Ectodermal cell (in vitro differentiated cells): ENCODE results near the gene TCEA2.
A peak's percentile ranks its signal among the peaks of the same experiment; 100 is the strongest.

ENCODE experiments used
- H3K27ac ChIP-seq: 2 replicates; pipeline ENCODE4 v1.7.0; 2013; ENCODE audit warnings: mild to moderate bottlenecking, low read depth, low read length; ENCODE audit not compliant: insufficient read depth, poor library complexity, severe bottlenecking
- H3K27me3 ChIP-seq: 2 replicates; pipeline ENCODE4 v1.7.0; 2013; ENCODE audit warnings: mild to moderate bottlenecking, low read length; ENCODE audit not compliant: insufficient read depth, control insufficient read depth, poor library complexity, severe bottlenecking
- H3K36me3 ChIP-seq: one replicate; pipeline ENCODE4 v1.7.0; 2013; ENCODE audit warnings: low read length; ENCODE audit not compliant: control insufficient read depth, insufficient read depth
- H3K4me1 ChIP-seq: one replicate; pipeline ENCODE4 v1.7.0; 2013; ENCODE audit warnings: low read length; ENCODE audit not compliant: control insufficient read depth, insufficient read depth
- H3K4me3 ChIP-seq: 2 replicates; pipeline ENCODE4 v1.7.0; 2013; ENCODE audit warnings: low read depth, low read length, control low read depth; ENCODE audit not compliant: insufficient read depth
- H3K9me3 ChIP-seq: 2 replicates; pipeline ENCODE4 v1.7.0; 2013; ENCODE audit warnings: mild to moderate bottlenecking, low read length, moderate library complexity; ENCODE audit not compliant: control insufficient read depth
- WGBS, 2 experiments: methylation state at CpG; one replicate each; pipeline ENCODE4 v1.1.7; 2013; ENCODE audit warnings: missing lambda C conversion rate in 2 of 2; 5-methylcytosine and 5-hydroxymethylcytosine counted together

The TCEA2 gene

DNA sequence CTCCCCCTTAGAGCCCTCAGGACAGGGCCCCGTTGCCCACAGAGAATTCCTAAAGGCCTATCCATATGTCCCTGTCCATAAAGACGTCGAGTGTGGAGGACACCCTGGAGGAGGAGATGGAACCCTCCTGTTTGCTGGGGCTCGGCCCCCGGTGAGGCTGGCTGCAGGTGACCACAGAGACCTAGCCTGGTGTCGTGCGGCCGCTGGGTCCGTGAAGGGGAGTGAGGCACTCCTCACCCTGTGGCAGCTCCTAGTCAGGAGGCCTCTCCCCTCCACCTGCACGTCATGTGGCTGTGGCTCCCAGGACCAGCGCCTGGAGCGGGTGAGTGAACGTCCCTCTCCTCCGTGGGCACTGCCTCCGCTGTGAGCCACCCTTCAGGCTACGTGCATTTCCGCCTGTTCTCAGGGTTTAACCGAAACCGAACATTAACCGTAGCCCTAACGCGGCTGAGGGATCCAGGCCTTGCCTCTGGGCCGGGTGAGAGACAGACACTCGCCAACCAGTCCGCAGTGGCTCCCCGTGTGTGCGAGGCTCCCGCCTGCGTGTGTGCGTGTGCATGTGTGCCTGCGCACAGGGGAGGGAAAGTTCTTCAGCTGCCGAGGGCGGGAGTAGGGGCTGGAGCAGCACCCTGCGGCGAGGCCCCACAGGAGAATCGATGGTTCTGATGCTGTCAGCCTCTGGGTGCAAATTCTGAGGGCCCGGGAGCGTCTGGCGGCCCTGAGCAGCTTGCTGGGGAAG, 5.9 kb upstream of the TCEA2 start:
- Histone ChIP-seq H3K9me3 (no peaks in the 10 kb centered on the region), H3K4me3 (no peak overlapping the region), H3K27ac (no peak overlapping the region), H3K27me3 (peaks cover 6% of the 10 kb centered on the region), H3K4me1 (peaks cover 10% of the 10 kb centered on the region), H3K36me3 (no peaks in the 10 kb centered on the region)
- 83 to 84% methylated on average over 39 of the region's 39 CpGs for WGBS, 2 experiments

DNA sequence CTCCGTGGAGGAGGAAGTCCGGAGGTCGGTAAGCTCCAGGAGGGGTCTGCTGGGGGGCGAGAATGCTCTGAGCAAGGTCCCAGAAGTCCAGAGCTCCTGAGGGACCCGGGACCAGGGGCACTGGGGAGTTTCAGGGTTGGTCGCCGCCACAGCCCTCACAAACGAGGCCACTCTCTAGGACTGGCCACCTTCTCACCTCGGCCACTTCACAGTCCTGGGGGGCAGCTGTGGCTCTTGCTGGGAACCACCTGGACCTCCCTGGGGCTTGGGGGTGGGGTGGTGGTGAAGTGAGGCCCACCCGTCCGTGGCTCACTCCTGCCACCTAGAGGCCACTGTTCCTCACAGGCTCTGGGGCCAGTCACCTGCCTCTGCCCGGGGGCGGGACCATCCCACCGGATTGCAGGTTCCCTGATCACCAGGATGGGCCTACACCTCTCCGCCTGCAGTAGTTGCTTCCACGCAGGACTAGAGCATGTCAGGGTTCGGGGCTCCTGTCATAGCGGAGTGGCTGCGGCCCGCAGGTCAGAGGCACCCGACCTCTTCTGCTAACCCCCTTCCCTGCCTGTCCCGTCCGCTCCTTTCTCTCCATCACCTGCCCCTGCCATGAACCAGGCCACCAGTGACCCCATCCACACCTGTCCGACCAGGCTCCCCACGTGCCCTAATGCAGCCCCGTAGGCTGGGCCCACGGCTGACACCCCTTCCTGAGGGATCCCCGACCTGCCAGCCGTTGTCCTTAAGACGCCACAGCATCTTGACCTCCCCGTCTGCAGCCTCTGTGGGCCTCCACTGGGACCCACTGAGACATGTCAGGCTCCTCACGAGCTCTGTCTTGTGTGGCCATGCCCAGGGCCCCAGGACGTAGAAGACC, 5.1 kb upstream of the TCEA2 start:
- WGBS, 2 experiments, result 42 to 44% methylated on average over 33 of the region's 33 CpGs
- Histone ChIP-seq H3K27ac (no peak overlapping the region), H3K4me1 (peaks cover 14% of the 10 kb centered on the region), H3K4me3 (no peak overlapping the region), H3K36me3 (no peaks in the 10 kb centered on the region), H3K27me3 (no peaks in the 10 kb centered on the region), H3K9me3 (no peaks in the 10 kb centered on the region)

DNA sequence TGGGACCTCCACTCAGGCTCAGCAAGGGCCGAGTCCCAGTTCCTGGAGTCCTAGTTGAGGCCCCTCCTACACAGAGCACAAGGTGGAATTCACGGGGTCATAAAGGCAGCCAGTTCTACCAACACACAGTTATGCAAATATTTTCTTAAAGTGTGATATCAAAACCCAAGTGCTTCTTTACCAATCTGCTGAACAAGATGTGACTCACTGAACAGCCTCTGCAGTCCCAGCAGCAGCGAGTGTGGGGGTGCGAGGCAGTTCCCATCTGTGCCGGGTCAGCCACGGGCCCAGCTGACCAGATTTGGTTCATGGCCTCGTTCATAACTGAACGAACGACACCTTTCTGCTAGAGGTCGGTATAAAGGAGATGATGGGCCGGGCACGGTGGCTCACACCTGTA, 4.5 kb upstream of the TCEA2 start:
- Histone ChIP-seq H3K36me3 (no peaks in the 10 kb centered on the region), H3K4me1 (peaks cover 14% of the 10 kb centered on the region), H3K27ac (no peak overlapping the region), H3K4me3 (no peak overlapping the region), H3K9me3 (no peaks in the 10 kb centered on the region), H3K27me3 (peaks cover 2% of the 10 kb centered on the region)
- 88% methylated on average over 12 of the region's 12 CpGs for WGBS, 2 experiments

DNA sequence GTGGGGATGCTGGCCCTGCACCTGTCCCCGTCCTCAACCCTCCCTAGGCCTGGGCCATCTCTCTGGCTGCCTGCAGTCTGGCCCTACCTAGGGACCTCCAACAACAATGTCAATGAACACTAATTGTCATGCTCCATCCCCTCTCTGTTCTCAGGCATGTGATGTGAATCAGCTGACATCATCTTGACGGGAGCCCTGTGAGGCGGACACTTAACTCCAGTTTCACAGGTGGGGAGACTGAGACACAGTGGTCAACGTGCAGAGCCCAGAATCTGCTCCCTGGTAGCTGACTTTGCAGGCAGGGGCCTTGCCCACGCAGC, 762 bp upstream of the TCEA2 start:
- peaks cover 11% of the 10 kb centered on the region for H3K4me1 ChIP-seq
- no peak overlapping the region for H3K27ac ChIP-seq
- peak overlapping the region; percentile 87 for H3K4me3 ChIP-seq
- H3K36me3 ChIP-seq, result no peaks in the 10 kb centered on the region
- peaks cover 4% of the 10 kb centered on the region for H3K27me3 ChIP-seq
- 70 to 74% methylated on average over 5 of the region's 5 CpGs for WGBS, 2 experiments
- H3K9me3 ChIP-seq, result no peaks in the 10 kb centered on the region

- 4% methylated on average over 51 of the region's 51 CpGs for WGBS, 2 experiments
- Histone ChIP-seq H3K4me3 (peak overlapping the region; percentile 87), H3K27me3 (peaks cover 4% of the 10 kb centered on the region), H3K9me3 (no peaks in the 10 kb centered on the region), H3K27ac (no peak overlapping the region), H3K36me3 (no peaks in the 10 kb centered on the region), H3K4me1 (peaks cover 11% of the 10 kb centered on the region)
Measured at GRCh38 chr20:64063389-64064144, 569 bp downstream of the TCEA2 start.

DNA sequence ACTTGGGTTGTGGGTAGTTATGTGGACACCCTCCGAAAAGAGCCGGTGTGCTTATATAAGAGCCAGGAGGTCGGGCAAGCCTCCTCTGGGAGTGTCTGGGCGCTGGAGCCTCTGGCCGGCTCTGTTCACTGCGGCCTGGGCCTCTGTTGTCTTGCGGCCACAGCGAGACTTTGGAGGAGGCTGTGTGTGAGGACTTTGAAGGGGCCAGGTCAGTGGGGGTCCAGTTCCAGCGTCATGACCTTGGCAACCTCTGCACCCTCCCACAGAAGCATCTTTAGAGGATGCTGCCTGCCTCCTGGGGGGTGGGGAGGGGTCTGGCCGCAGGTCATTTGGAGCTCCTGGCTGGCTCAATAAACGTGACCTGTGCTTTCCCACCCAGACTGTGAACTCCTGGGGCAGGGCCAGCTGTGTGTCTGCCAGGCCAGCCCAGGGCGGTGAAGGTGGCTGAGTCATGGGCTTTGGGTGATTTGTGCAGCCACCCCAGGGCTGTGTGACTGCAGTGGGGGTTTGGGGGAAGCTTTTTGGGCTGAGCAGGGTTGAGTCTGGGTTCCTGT, 1.2 kb downstream of the TCEA2 start:
- Histone ChIP-seq H3K4me1 (peaks cover 11% of the 10 kb centered on the region), H3K27ac (no peak overlapping the region), H3K4me3 (peak overlapping the region; percentile 87), H3K27me3 (peaks cover 4% of the 10 kb centered on the region), H3K9me3 (no peaks in the 10 kb centered on the region), H3K36me3 (no peaks in the 10 kb centered on the region)
- 71 to 74% methylated on average over 12 of the region's 12 CpGs for WGBS, 2 experiments

DNA sequence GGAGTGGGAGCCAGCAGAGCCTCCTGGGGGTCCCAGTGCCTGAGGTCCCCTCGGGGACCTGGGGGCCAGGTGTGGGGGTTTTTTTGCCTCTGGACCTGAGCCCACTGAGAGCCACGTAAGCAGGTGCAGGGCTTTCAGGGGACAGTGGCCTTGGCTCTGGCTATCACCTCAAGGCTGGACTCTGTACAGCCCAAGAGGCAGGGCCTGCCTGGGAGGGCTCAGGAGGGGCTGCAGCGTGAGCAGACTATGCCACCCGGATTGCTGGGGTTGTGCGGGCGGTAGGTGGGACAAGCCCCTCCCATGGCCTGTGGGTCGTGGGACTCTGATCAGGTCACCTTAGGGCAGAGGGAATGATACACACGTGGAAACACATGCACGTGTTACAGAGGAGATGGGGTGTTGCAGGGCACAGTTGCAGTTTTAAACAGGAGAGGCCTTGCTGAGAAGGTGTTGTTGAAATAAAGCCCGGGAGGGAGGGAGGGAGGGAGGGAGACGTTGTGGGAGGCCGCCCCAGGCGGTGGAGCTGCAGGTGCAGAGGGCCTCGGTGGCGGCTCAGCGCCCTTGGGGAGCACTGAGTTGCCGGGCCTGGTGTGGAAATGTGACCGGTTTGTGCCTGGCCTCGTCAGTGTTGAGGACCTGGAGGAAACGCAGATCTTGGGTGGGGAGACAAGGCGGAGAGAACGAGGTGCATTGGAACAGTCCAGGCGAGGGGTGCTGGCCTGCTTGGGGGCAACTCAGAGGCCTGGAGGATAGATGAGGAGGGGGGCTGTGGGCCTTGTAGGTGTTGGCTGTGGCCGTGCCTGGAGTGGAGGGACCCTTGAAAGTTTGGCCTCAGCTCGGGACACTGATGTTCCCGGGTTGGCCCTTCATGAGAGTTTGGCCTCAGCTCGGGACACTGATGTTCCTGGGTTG, 2.3 kb downstream of the TCEA2 start:
- Histone ChIP-seq H3K9me3 (no peaks in the 10 kb centered on the region), H3K27me3 (peaks cover 4% of the 10 kb centered on the region), H3K4me1 (peaks cover 11% of the 10 kb centered on the region), H3K4me3 (no peak overlapping the region), H3K27ac (no peak overlapping the region), H3K36me3 (no peaks in the 10 kb centered on the region)
- WGBS, 2 experiments, result 80 to 82% methylated on average over 27 of the region's 27 CpGs

DNA sequence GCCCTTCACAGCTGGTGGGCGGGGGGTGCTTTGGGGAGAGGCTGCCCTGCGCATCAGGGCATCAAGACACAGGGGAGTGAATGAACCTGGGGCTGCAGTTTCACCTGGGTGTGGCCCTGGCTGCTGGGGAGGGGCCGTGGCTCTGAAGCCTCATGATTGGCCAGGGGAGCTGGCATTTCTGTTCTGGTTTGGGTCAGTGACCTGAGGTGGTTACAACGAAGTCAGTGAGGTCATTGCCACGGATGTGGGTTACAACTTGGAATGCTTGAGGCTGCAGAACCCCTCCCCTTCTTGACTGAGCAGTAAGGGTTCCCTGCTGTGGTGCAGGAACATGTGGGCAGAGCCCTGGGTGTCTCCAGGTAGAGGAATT, 3.0 kb downstream of the TCEA2 start:
- Histone ChIP-seq H3K36me3 (no peaks in the 10 kb centered on the region), H3K4me1 (peaks cover 11% of the 10 kb centered on the region), H3K9me3 (no peaks in the 10 kb centered on the region), H3K4me3 (no peak overlapping the region), H3K27me3 (peaks cover 4% of the 10 kb centered on the region), H3K27ac (no peak overlapping the region)
- WGBS, 2 experiments, result 54 to 58% methylated on average over 5 of the region's 5 CpGs

GRCh38 chr20:64067005-64067632, 4.1 kb downstream of the TCEA2 start:
- WGBS, 2 experiments, result 82 to 85% methylated on average over 6 of the region's 6 CpGs

More at GRCh38 chr20:64067005-64067632, 4.1 kb downstream of the TCEA2 start:
- H3K36me3 ChIP-seq, result no peaks in the 10 kb centered on the region
- H3K9me3 ChIP-seq, result no peaks in the 10 kb centered on the region
- no peak overlapping the region for H3K27ac ChIP-seq
- no peak overlapping the region for H3K4me3 ChIP-seq
- H3K4me1 ChIP-seq, result peaks cover 11% of the 10 kb centered on the region
- H3K27me3 ChIP-seq, result peaks cover 4% of the 10 kb centered on the region
